Neuron (in vitro differentiated cells): Measurements from ENCODE around the gene PCYT1A.

Source experiments
- H2AFZ ChIP-seq: one replicate; pipeline ENCODE4 v1.6.1; 2013; ENCODE audit warnings: low read depth, mild to moderate bottlenecking, inconsistent platforms, low read length, moderate library complexity
- H3K27me3 ChIP-seq: one replicate; pipeline ENCODE4 v1.6.1; 2013; ENCODE audit warnings: low read length; ENCODE audit not compliant: insufficient read depth
- H3K36me3 ChIP-seq: one replicate; pipeline ENCODE4 v1.6.1; 2013; ENCODE audit warnings: low read length; ENCODE audit not compliant: insufficient read depth
- H3K4me1 ChIP-seq: one replicate; pipeline ENCODE4 v1.6.1; 2013; ENCODE audit warnings: low read length; ENCODE audit not compliant: insufficient read depth
- H3K4me3 ChIP-seq: 2 replicates; pipeline ENCODE4 v1.5.1; 2013; ENCODE audit warnings: mild to moderate bottlenecking, low read length, moderate library complexity
- H3K9me3 ChIP-seq: one replicate; pipeline ENCODE4 v1.6.1; 2013; ENCODE audit warnings: low read length

Gene PCYT1A

DNA sequence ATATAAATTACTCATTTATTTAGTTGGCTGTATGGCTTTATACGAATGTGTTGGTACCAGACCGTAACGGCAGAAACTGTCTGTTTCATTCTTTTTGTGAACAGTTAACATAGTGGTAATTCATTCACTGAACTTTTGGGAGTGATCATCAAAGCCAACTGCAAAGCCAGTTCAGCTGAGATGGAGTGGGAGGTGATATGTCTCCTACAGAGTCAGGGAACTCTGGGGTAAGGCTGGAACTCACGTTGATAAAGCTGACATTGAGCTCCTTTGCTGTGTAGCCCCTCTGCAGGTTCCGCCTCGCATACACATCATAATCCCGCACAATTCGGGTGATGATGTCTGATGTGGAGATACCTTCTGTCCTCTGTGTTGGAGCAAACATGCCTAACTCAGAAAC lies 45.8 kb downstream of the PCYT1A start:
- peaks cover 58% of the 10 kb centered on the region for H3K36me3 ChIP-seq
- H2AFZ ChIP-seq: no peak overlapping the region
- H3K27me3 ChIP-seq: no peaks in the 10 kb centered on the region
- no peaks in the 10 kb centered on the region for H3K9me3 ChIP-seq
- no peaks in the 10 kb centered on the region for H3K4me1 ChIP-seq
- H3K4me3 ChIP-seq: no peak overlapping the region

DNA sequence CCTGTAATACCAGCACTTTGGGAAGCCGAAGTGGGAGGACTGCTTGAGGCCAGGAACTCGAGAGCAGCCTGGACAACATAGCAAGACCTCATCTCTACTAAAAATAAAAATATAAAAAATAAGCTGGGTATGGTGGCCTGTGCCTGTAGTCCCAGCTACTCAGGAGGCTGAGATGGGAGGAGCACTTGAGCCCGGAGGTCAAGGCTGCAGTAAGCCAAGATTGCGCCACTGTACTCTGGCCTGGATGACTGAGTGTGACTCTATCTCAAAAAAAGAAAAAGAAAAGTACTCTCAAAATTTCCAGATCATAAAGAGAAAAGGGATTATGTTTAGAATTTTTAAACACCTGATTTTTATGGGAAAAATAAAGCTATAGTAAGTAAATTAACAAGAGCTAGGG lies 47.1 kb downstream of the PCYT1A start:
- Histone ChIP-seq H3K27me3 (no peaks in the 10 kb centered on the region), H3K4me3 (no peak overlapping the region), H3K36me3 (peaks cover 50% of the 10 kb centered on the region), H2AFZ (no peak overlapping the region), H3K4me1 (no peaks in the 10 kb centered on the region), H3K9me3 (no peaks in the 10 kb centered on the region)

DNA sequence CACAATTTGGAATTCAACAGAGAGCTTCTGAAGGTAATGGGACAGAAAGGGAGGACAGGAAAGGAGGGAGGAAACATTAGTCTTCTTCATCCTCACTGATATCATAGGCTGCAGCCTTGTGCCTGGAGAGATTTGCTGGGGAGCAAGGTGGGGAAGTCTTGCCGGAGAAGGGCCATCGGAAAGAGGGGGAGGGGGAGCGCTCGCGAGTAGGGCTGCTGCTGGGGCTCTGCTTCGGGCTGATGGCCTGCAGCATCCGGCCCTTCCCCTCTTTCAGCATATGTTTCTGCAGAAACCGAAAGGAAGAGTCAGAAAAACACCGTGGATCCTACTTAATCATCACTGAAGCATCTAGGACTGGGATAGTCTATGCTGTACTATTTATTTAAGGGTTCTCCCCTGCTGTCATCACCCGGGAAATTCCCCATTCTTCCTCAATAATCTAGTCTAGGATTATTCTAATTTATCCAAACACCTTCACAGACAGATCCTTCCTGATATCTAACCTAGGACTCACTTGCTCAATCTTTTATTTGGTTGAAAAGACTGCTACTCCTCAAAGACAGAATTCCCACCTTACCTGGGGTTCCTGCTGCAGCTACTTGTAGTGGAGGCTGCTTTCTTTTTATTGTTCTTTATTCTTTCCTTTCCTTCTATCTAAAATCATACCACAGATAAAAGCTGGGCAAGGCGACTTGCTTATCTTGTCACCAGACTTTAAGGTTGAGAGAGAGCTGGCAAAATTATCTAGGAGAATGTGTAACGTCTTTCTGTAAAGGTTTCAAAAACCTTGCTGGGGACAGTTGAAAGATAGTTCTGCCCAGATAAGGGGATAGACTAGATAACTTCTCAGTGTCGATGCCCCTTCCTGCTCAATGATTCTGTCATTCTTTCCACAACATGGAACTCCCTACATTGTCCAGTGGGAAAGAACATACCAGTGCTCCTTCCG lies 48.6 kb downstream of the PCYT1A start:
- no peaks in the 10 kb centered on the region for H3K27me3 ChIP-seq
- no peak overlapping the region for H3K4me3 ChIP-seq
- H2AFZ ChIP-seq: no peak overlapping the region
- peaks cover 54% of the 10 kb centered on the region for H3K36me3 ChIP-seq
- H3K4me1 ChIP-seq: no peaks in the 10 kb centered on the region
- H3K9me3 ChIP-seq: no peaks in the 10 kb centered on the region

DNA sequence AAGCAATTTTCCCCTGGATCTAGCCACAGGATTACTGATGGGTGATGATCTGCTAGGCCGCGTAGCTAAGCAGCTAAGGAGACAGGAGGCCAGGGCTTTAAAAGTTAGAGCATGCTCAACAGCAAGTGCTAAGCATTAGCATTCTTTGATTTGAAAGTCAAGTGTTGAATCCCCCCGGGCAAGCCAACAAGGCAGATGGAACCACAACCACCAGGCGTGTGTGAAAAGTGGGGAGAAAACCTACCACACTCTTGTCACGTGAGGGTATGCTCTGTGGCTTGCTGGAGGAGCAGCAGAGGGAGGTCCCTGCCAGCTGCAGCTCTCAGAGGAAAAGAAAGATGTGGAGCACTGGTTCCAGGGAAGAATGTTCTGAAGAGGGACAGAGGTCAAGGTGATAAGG lies 50.3 kb downstream of the PCYT1A start:
- Histone ChIP-seq H3K4me1 (no peaks in the 10 kb centered on the region), H3K36me3 (peaks cover 47% of the 10 kb centered on the region), H2AFZ (no peak overlapping the region), H3K27me3 (no peaks in the 10 kb centered on the region), H3K4me3 (no peak overlapping the region), H3K9me3 (no peaks in the 10 kb centered on the region)

DNA sequence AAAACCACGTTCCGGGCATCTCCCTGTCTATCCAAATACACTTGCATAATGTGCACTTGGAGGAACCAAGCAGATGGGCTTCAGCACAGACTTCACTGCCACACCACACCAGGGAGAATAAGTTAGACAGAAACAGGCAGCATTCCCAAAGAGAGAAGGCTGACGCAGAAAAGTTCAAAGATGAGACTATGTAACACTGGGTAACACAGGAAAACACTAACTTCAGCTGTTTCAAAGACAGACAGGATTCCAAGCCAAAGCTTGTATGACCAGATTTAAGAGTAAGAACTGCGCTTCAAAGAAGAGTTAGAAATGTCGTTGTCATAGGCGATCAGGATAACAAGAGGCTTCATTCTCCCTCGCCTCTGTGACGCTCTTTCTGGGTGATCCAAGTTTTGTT lies 51.3 kb downstream of the PCYT1A start:
- Histone ChIP-seq H3K4me1 (no peaks in the 10 kb centered on the region), H3K9me3 (no peaks in the 10 kb centered on the region), H3K27me3 (no peaks in the 10 kb centered on the region), H3K36me3 (peaks cover 37% of the 10 kb centered on the region), H3K4me3 (no peak overlapping the region), H2AFZ (no peak overlapping the region)

DNA sequence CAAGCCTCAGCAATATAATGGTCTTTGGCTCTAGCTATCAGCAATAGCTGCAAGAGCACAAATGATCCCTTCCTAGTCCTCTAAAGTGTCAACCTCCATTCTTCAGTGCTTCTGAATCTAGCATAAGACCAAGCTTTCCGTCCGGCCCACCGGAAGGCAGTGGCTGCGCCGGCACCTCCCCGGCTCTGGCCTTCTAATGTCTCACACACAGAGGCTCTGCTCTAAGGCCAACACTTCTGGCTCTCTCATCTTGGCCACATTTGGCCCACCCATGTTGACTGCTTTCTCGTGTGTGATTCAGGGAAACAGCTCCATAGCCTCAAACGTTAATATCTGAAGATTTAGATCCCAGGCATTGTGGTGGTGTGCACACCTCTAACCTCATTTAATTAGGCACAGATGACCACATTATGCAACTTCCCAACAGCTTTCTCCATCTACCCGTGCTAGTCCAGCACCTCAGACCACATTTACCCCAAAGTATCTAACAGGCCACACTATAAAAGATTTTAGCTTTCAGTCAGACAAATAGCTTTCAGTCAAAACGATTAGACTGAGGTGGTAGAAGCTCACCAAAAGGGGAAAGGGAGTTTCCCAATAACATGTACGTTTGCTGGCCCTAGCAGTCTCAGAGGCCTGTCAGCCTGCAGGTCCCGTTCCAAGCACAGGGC lies 51.9 kb downstream of the PCYT1A start:
- no peaks in the 10 kb centered on the region for H3K27me3 ChIP-seq
- no peaks in the 10 kb centered on the region for H3K4me1 ChIP-seq
- no peak overlapping the region for H2AFZ ChIP-seq
- no peak overlapping the region for H3K4me3 ChIP-seq
- H3K36me3 ChIP-seq: peaks cover 36% of the 10 kb centered on the region
- H3K9me3 ChIP-seq: no peaks in the 10 kb centered on the region

DNA sequence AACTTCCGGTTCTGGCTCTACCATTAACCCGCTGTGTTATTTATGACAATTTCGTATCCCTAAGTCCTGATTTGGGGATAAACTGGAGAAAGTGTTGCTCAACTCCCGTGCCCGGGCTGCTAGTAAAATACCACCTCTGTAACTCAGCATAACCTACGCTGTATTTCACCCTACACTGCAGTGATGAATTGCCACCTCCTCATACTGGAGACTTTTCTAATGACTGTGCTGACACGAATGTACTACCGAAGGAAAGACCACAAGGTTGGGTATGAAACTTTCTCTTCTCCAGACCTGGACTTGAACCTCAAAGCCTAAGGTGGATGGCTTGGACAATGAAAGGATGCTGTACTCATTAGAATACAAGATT lies 54.7 kb downstream of the PCYT1A start:
- Histone ChIP-seq H2AFZ (no peak overlapping the region), H3K36me3 (peaks cover 15% of the 10 kb centered on the region)

DNA sequence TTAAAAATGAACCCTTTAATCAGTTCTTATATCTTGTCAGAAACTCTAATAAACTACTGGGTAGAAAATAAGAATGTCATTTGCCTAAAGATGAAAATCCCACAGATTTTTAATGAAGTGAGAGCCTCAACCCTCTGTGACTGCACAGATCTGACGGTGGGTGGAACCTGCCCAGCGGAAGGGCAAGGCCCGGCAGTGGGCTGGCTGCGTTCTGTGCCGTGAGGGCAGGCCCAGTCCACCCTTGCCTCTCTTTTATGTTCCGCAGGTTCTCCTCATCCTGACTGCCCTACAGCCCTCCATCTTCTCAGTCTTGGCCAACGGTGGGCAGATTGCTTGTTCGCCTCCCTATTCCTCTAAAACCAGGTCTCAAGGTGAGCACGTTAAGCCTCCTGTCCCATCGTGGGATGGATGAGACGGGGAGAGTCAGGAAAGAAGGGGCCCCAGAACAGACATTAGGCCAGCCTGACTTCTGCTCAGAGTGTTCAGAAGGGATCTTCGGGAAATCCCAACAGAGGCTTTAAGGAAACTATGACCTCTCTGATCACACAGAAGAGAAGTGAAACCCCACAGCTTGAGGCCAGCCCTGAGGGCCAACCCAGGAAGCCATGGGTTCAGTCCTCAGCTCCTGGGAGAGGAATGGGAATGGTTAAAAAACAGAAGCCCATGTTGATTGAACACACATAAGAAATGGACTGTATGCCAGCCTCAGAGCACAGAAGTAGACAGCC lies 55.2 kb downstream of the PCYT1A start:
- Histone ChIP-seq H3K9me3 (no peaks in the 10 kb centered on the region), H3K4me1 (no peaks in the 10 kb centered on the region), H3K36me3 (peaks cover 10% of the 10 kb centered on the region), H3K27me3 (no peaks in the 10 kb centered on the region), H3K4me3 (no peak overlapping the region), H2AFZ (no peak overlapping the region)

More for the DNA sequence above, 54.7 kb downstream of the PCYT1A start:
- Histone ChIP-seq H3K27me3 (no peaks in the 10 kb centered on the region), H3K9me3 (no peaks in the 10 kb centered on the region), H3K4me3 (no peak overlapping the region), H3K4me1 (no peaks in the 10 kb centered on the region)

DNA sequence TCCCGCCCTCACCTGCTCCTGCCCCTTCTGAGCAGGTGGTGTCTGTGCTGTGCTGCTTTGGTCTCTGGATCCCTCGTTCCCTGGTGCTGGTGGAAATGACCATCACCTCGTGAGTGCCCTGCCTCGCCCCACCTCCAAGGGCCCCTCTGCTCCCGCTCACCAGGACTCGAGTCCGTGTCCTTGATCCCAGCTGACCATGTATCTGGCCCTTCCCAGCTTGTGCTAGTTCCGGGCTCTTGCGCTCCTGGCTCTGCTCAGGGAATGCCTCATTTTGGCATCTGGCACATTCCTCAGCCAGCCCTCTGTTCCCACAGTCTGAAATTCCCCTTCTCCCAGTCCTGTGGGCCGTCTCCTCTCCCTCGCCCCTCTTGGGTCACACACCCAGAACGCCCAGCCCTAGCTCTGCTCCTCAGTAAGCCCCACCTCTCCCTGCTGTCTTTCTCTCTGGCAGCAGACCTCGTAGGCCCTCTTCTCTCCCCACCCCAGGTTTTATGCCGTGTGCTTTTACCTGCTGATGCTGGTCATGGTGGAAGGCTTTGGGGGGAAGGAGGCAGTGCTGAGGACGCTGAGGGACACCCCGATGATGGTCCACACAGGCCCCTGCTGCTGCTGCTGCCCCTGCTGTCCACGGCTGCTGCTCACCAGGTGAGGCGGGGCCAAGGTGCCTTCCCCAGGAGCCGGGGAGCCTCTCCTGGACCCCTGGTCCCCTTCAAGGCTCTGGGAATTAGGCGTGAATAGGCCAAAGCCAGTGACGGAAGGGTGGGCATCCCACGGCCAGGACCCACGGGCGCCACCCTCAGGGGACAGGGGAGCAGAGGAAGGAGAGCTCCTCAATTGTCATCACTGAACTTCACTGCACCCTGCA lies 59.7 kb downstream of the PCYT1A start:
- Histone ChIP-seq H3K36me3 (no peaks in the 10 kb centered on the region), H3K4me3 (no peak overlapping the region), H3K27me3 (no peaks in the 10 kb centered on the region), H2AFZ (no peak overlapping the region), H3K9me3 (no peaks in the 10 kb centered on the region), H3K4me1 (no peaks in the 10 kb centered on the region)

DNA sequence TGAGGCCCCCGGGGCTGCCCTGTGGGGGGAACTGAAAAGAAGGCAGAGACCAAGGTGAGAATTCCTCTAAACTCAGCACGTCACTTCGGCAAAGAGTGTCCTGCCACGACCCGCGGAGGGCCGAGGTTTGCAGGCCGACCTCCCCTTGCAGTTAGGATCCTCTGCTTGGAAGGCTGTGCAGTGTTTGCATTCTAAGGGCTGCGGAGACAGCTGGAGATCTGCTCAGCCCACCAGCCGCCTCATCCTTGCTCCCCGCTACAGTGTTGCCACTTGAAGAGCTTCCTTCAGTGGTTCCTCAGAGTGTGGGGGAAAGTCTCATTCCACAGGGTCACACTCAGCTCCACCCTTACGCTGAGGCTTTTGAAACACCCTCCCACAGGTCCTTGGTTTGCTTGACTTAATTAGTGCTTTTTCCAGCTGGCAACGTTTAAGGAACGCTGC lies 60.4 kb downstream of the PCYT1A start:
- no peak overlapping the region for H2AFZ ChIP-seq
- H3K36me3 ChIP-seq: no peaks in the 10 kb centered on the region
- H3K4me3 ChIP-seq: no peak overlapping the region
- H3K9me3 ChIP-seq: no peaks in the 10 kb centered on the region
- no peaks in the 10 kb centered on the region for H3K27me3 ChIP-seq
- no peaks in the 10 kb centered on the region for H3K4me1 ChIP-seq

DNA sequence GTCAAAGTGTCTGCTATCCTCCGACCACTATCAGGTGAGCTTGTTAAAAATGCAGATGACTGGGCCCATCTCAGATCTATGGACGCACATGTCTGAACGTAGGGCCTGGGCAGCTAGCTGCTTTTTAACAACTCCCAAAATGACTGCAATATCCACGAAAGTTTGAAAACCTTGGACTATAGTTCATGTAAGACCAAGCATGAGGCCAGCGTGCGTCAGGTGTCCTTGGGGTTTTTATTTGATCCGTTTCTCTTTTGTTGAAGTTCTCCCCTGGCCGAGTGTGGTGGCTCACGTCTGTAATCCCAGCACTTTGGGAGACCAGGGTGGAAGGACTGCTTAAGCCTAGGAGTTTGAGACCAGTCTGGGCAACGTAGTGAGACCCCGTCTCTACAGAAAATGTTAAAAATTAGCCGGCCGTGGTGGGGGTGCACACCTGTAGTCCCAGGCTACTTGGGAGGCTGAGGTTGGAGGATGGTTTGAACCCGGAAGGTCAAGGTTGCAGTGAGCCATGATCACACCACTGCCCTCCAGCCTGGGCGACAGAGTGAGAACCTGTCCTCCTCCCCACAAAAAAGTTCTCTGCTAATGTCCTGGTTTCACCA lies 61.7 kb downstream of the PCYT1A start:
- Histone ChIP-seq H3K9me3 (no peaks in the 10 kb centered on the region), H3K36me3 (no peaks in the 10 kb centered on the region), H2AFZ (no peak overlapping the region), H3K27me3 (no peaks in the 10 kb centered on the region), H3K4me3 (no peak overlapping the region), H3K4me1 (no peaks in the 10 kb centered on the region)

DNA sequence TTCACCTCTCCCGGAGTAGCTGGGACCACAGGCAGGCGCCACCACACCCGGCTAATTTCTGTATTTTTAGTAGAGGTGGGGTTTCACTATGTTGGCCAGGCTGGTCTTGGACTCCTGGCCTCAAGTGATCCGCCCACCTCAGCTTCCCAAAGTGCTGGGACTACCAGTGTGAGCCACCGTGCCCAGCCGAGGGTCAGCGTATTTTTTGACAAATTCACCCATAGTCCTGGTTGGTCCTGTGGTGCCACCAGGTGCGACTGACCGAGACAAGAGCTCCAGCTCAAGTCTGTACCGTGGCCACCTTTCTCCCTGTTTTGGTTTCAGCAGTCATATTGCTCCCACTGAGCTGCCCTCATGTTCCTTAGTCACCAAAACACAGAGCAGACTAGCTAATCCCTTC lies 62.4 kb downstream of the PCYT1A start:
- no peak overlapping the region for H3K4me3 ChIP-seq
- H3K36me3 ChIP-seq: no peaks in the 10 kb centered on the region
- no peaks in the 10 kb centered on the region for H3K4me1 ChIP-seq
- H3K9me3 ChIP-seq: no peaks in the 10 kb centered on the region
- no peaks in the 10 kb centered on the region for H3K27me3 ChIP-seq
- H2AFZ ChIP-seq: no peak overlapping the region
